Type B pancreatic cell (in vitro differentiated cells): Measurements from ENCODE around the gene SLC29A3. TPM values are rescaled to one million over a fixed set of nuclear protein-coding genes. Genes with fewer than 3 reads are reported as not detected.

Experiments used
- DNase-seq: peaks from one replicate; pipeline ENCODE4 v3.0.0; 2021; ENCODE audit warnings: mixed read lengths; ENCODE audit not compliant: unreplicated experiment; ENCODE audit errors: extremely low spot score
- H3K27ac Mint-ChIP-seq: 2 replicates; pipeline ENCODE4 v1.8.0; 2021; ENCODE audit warnings: mild to moderate bottlenecking, mixed read lengths
- H3K27me3 Mint-ChIP-seq: 2 replicates; pipeline ENCODE4 v1.8.0; 2021; ENCODE audit warnings: mixed read lengths
- H3K36me3 Mint-ChIP-seq: 2 replicates; pipeline ENCODE4 v1.8.0; 2021; ENCODE audit warnings: mixed read lengths
- H3K4me1 Mint-ChIP-seq: one replicate; pipeline ENCODE4 v1.8.0; 2021; ENCODE audit warnings: mixed read lengths; ENCODE audit not compliant: unreplicated experiment
- H3K4me3 Mint-ChIP-seq: 2 replicates; pipeline ENCODE4 v1.8.0; 2021; ENCODE audit warnings: mild to moderate bottlenecking, mixed read lengths
- H3K9me3 Mint-ChIP-seq: 2 replicates; pipeline ENCODE4 v1.8.0; 2021; ENCODE audit warnings: mixed read lengths
- total RNA-seq: library from RNA; stranded (reverse); gene quantifications from 2 replicates; pipeline ENCODE4 v1.2.1, GENCODE V29; 2021; ENCODE audit warnings: low replicate concordance
- TF ChIP-seq, protein P1 (sequence below): fragments of 200-600 bp; sonication (generic); conservative IDR thresholded peaks from 2 replicates; pipeline ENCODE4 v1.5.0; 2021; ENCODE audit warnings: antibody characterized with exemption, mild to moderate bottlenecking

The SLC29A3 gene
- total RNA-seq, 1 donor from 2014 or later, result 8.8 TPM

DNA sequence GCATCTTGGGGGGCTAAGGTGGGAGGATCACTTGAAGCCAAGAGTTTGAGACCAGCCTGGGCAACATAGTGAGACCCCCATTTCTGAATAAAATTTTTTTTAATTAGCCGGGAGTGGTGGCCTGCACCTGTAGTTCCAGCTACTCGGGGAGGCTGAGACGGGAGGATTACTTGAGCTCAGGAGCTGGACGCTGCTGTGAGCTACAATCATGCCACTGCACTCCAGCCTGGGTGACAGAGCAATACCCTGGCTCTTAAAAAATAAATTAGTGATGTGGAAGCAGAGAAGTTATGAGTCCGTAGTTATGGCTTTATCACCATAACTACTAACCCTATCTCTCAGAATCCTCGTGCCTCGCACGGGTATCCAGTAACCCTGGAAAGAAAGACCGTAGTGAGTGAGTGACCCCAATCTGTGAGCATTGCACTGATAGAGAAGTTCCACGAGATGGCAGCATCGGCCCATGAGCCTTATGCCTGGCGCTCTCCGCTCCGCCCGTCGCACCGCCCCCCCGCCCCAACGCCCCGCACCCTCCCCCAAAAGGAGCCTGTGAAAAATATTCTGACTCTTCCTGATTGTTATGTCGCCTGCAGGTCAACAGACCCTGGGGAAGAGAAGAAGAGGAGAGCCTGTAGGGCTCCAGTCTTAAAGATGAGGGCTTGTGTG is 4.9 kb upstream of the SLC29A3 start:
- H3K27ac Mint-ChIP-seq, result no peak overlapping the region
- peaks cover 10% of the 10 kb centered on the region for H3K27me3 Mint-ChIP-seq
- no peak for DNase-seq
- TF ChIP-seq, protein P1, sequence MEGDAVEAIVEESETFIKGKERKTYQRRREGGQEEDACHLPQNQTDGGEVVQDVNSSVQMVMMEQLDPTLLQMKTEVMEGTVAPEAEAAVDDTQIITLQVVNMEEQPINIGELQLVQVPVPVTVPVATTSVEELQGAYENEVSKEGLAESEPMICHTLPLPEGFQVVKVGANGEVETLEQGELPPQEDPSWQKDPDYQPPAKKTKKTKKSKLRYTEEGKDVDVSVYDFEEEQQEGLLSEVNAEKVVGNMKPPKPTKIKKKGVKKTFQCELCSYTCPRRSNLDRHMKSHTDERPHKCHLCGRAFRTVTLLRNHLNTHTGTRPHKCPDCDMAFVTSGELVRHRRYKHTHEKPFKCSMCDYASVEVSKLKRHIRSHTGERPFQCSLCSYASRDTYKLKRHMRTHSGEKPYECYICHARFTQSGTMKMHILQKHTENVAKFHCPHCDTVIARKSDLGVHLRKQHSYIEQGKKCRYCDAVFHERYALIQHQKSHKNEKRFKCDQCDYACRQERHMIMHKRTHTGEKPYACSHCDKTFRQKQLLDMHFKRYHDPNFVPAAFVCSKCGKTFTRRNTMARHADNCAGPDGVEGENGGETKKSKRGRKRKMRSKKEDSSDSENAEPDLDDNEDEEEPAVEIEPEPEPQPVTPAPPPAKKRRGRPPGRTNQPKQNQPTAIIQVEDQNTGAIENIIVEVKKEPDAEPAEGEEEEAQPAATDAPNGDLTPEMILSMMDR, result peak; percentile 98
- no peaks in the 10 kb centered on the region for H3K36me3 Mint-ChIP-seq
- H3K4me3 Mint-ChIP-seq, result peak overlapping the region; percentile 66
- no peaks in the 10 kb centered on the region for H3K9me3 Mint-ChIP-seq
- H3K4me1 Mint-ChIP-seq, result peaks cover 35% of the 10 kb centered on the region

DNA sequence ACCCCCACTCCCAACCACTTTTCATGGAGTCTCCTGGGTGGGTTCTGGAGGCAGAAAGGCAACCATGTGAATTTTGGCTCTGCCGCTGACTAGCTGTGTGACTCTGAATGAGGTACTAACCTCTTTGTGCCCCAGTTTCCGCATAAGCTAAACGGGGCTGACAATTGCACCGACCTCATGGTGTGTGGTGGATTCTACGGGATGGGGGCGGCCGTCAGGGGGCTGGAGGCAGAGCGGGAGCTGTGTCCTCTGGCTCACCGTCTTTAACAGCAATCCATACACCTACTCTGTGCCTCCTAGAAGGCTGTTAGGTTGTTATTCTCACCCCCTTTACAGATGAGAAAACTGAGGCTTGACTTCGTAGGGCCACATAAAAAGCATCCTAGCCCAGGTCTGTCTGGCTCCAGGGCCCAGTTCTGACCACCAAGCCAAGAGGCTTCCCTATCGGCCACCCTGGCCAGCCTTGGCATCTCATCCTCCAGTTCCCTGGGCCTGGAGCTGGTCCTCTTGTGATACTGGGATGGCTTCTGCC is 4.3 kb upstream of the SLC29A3 start:
- Mint-ChIP-seq H3K36me3 (no peaks in the 10 kb centered on the region), H3K4me1 (peaks cover 36% of the 10 kb centered on the region), H3K4me3 (peak overlapping the region; percentile 66), H3K27ac (no peak overlapping the region), H3K27me3 (peaks cover 10% of the 10 kb centered on the region), H3K9me3 (no peaks in the 10 kb centered on the region)
- DNase-seq, result no peak
- TF ChIP-seq, protein P1, result no peak

DNA sequence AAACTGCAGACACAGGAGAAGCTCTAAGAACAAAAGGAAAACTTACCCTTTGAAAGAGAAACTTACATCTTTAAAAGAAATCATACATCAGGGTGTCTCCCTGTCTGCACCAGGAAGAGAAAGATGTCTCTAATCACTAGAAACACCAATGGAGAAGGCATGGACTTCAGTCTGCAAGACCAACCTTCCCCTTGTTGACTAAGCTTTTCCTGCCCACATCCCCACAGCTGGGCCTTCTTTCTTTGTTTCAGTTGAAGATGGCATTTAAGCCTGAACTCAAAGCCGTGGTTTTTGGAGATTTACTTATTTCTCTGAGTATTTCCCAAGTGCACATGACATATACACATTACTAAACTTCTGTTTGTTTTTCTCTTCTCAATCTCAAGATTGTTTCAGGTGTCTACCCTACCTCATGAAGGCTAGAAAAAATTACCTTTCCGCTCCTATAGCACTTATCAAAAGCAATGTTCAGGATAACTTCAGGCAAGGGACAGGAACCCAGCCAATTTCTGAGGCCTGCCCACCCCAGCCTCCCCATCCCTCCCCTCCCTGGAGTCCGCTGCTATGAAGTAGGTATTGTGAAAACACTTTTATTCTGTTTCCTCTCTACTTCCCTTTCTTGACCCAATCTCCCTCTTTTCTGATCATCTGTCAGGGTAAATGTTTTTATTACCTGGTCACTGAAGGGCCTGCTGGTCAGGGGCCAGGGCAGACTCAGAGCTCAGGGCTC is 2.8 kb upstream of the SLC29A3 start:
- no peaks in the 10 kb centered on the region for H3K36me3 Mint-ChIP-seq
- peaks cover 4% of the 10 kb centered on the region for H3K27me3 Mint-ChIP-seq
- DNase-seq, result no peak
- TF ChIP-seq, protein P1, result no peak
- H3K4me3 Mint-ChIP-seq, result no peak overlapping the region
- H3K27ac Mint-ChIP-seq, result peak overlapping the region; percentile 34
- no peaks in the 10 kb centered on the region for H3K9me3 Mint-ChIP-seq
- H3K4me1 Mint-ChIP-seq, result peaks cover 42% of the 10 kb centered on the region

- DNase-seq, result no peak
- H3K4me3 Mint-ChIP-seq, result no peak overlapping the region
- peaks cover 4% of the 10 kb centered on the region for H3K27me3 Mint-ChIP-seq
- H3K36me3 Mint-ChIP-seq, result no peaks in the 10 kb centered on the region
- H3K27ac Mint-ChIP-seq, result peak overlapping the region; percentile 34
- TF ChIP-seq, protein P1, result no peak
- no peaks in the 10 kb centered on the region for H3K9me3 Mint-ChIP-seq
- peaks cover 42% of the 10 kb centered on the region for H3K4me1 Mint-ChIP-seq
Observed at GRCh38 chr10:71316786-71317160, 2.3 kb upstream of the SLC29A3 start.

- H3K27ac Mint-ChIP-seq, result peak overlapping the region; percentile 23
- peak overlapping the region; percentile 74 for H3K4me3 Mint-ChIP-seq
- DNase-seq, result no peak
- peaks cover 4% of the 10 kb centered on the region for H3K27me3 Mint-ChIP-seq
- H3K9me3 Mint-ChIP-seq, result no peaks in the 10 kb centered on the region
- H3K4me1 Mint-ChIP-seq, result peaks cover 42% of the 10 kb centered on the region
- H3K36me3 Mint-ChIP-seq, result peaks cover under 1% of the 10 kb centered on the region
- TF ChIP-seq, protein P1, result no peak
Observed at GRCh38 chr10:71317739-71318138, 1.3 kb upstream of the SLC29A3 start.
